GM19463 (cell line): ENCODE data around the gene LPIN1.
"Not testable (repeated sequence)": the region's sequence is repeated elsewhere in the genome, so short reads cannot be mapped to it uniquely, and the experiment has no call there.

Experiments
- ATAC-seq: cut with Tn5 transposase; IDR thresholded peaks from one replicate; pipeline ENCODE4 v1.9.1; 2021; ENCODE audit warnings: mild to moderate bottlenecking, moderate library complexity; ENCODE audit not compliant: unreplicated experiment

Gene LPIN1

DNA sequence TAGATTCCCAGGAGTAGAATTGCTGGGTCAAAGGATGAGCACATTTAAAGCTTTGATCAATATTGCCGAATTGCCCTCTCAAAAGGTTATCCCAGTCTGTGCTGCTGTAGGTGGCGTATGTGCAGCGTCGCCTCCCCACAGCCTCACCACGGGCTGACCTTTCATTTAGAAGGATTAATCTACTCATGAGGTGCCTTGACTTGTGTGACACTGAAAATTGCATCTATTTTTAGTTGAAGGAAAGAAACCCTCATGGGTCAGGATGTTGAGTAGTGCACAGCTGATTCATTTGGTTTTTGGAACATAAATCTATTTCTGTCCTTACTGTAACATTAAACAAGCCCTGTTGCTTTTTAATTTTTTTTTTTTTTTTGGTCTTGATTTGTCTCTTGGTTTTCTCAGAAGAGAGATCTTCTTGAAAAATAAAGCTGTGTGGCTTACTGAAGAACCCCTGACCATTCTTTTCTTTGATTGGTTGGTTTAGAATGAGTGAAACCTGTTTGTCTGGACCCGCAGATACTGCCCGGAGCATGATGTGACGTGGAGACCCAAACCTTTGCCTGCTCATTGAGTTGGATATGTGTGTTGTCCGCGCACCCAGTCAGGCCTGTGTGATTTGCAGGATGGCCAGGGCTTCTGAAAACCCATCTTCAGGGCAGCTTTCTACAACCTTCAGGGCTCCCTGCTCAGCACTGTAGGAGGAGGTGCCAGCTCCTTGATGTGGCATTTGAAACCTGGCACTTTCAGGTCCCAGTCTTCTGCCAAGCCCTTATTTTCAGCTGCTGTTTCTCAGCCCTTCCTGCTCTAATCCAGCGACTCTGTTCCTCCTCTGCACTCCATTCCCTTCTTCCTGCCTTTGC is 61.0 kb downstream of the LPIN1 start:
- ATAC-seq = no peak

DNA sequence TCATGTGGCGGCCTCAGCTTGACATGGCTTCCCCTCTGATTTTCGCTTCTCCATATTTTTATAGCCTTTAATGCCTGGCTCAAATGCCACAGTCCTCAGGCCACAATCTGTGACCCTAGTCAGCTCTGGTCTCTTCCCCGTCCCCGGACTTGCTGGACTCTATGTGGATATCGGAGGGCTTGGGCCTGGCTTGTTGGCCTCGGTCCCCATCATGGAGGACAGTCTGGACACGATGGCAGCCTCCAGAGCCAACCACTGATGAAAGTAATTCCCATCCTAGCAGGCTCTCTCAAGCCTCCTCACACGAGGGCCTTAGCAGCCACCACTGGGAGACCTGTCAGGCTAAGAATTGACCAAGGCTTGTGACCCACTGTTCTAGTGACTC is 61.6 kb downstream of the LPIN1 start:
- ATAC-seq = no peak

DNA sequence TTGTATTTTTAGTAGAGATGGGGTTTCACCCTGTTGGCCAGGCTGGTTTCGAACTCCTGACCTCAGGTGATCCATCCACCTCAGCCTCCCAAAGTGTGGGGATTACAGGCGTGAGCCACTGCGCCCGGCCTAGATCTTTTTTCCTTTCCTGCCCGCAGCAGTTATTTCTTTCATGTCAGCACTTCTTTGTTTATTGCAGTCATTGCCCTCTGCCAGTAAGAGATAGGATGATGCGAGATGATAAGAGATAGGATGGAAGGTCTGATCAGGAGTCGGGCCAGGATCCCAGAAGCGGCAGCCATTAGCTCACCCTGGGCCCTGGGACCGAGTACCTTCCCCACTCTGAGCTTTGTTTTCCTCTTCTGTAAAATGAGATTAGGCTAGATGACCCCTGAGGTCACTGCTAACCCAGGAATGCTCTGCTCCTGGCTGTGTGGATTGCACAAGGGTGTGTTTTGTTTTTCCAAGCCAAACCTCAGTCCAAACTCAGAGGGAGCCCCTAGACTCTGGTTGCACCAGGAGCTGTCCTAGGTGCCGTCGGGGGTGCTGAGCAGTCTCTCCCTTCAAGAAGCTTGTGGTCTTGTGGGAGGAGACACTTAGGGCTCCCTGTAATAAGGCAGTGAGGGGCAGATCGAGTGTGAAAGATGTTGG is 63.3 kb downstream of the LPIN1 start:
- no peak for ATAC-seq

DNA sequence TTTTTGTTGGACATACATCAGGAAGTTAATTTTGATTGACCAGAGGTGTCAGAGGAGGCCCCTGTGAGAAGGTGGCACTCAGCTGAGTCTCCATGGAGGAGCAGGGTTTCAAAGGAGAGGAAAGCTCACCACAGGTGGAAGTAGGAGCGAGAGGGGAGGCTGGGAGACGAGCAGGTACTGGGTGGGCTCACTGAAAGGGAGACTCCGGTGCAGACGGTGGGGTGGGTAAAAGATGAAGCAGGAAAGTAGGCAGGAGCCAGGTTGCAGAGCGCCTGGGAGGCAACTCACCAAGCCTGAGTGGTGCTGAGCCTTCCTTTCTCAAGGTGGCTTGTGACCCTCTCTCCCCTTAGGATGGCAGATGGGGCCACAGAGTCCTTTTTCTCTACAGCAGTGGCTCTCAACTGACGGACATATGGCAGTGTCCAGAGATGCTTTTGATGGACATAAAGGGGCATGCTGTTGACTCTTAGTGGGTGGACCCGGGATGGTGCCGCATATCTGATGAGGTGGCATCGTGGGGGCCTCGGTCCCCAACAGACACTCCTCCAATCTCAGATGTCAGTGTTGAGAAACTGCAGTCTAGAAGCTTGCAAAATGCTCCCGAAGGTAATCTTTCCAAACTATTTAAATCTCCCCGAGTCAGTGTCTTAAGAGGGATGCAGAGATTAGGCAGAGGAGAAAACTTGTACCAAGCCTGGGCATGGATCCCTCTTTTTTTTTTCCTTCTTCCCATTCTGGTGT is 64.0 kb downstream of the LPIN1 start:
- no peak for ATAC-seq

DNA sequence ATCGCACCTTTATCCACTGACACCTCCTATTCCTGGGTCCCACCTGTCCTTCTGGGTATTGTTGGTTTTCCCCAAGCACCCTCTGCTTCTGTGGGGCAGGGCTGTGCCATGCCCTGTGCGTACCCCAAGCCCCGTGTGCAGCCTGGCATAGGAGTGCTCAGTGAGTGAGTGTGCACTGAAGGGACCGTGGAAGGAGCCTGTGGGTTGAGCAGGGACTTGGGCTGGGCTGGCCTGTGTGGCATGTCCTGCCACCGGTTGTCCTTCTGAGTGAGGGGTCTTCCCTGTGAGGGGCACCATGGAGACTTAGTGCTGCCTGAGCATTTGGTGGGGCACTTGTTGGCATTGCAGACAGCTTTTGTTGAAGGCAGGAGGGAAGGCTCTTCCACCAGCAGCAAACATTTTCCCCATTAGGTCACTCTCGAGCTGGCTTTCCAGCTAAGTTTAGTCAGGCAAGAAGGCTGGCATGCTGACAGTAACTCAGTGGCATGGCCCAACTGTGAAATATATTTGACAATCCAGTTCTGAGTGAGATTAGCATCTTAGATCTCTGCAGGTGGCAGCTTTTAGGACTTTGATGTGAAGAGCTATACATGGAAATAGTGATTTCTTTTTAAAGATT is 64.7 kb downstream of the LPIN1 start:
- ATAC-seq = no peak

DNA sequence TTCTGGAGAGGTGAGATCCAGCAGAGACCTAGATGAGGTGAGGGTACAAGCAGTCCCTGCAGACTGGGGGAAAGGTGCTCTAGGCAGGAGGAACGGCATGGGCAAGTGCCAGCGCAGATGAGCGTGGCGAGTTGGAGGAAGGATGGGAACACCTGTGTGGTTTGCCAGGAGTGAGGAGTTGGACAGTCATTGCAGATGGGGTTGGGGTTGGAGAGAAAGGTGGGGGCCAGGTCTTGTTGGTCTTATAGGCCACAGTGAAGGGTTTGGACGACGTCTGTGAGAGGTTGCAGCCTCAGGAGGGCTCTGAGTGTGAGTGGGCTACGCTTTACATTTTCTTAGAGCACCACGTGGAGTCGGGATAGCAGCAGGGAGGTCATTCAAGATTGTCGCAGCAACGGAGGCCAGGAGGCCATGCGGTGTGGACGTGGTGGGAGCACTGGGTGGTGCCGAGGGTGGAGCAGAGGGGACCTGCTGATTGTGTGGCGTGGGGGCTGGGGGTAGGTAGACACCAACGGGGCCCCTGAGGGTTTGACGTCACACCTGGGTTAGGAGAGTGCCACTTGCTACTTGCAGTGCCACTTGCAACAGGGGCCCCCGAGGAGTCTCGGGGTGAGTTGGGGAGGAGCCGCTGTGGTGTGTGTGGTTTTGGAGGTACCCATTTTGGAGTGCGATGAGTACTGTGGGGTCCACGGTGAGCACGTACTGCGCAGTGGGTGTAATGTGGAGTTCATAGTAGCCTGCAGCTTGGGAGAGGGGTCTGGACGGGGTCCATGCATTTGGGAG is 66.2 kb downstream of the LPIN1 start:
- no peak for ATAC-seq

DNA sequence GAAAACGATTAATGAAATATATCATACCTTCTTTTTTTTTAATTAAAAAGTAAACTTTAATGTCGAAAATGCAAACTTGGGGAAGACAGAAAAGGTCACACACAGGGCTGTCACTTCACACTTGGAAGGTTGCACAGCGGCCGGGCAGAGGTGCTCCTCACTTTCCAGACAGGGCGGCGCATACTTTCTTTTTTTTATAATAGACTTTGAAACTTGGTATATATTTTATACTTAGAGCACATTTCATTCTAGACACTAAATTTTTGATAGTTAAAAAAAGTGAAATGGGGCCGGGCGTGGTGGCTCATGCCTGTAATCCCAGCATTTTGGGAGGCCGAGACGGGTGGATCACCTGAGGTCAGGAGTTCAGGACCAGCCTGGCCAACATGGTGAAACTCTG is 66.9 kb downstream of the LPIN1 start:
- not testable (repeated sequence) for ATAC-seq

DNA sequence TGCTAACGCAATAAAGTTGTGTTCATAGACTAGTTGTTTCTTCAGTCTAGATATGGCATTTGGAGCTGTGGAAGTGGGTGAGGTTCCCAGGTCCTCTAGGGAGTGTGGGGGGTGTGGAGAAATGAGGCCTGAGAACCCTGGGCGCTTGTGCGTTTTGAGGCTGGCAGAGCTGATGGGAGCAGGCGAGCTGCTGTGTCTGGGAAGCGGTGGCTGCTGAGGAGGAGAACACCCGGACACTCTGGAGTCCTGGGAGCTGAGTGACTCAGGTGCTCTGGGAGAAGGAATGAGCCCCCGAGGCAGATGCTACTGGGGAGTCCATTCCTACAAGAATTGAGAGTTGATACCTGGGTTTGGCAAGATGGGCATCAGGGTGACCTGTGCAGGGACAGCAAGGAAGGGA is 67.5 kb downstream of the LPIN1 start:
- no peak for ATAC-seq

DNA sequence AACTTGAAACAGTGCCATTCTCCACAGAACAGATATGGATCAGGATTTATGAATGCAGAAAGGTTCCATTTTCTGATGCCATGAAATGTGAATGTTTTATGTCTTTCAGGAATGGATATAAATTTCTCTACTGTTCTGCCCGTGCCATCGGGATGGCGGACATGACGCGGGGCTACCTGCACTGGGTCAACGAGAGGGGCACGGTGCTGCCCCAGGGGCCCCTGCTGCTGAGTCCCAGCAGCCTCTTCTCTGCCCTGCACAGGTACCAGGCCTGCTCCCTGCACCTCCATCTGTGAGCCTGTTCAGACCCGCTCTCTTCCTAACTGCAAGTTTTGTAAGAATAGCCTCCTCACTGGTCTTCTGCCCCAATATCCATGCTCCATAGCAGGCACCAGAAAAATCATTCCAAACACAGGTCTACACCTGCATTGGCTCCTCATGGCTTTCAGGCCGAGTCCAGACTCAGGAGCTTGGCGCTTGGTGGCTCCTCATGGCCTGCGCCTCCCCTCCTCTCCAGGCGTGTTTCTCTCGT is 68.6 kb downstream of the LPIN1 start:
- no peak for ATAC-seq

DNA sequence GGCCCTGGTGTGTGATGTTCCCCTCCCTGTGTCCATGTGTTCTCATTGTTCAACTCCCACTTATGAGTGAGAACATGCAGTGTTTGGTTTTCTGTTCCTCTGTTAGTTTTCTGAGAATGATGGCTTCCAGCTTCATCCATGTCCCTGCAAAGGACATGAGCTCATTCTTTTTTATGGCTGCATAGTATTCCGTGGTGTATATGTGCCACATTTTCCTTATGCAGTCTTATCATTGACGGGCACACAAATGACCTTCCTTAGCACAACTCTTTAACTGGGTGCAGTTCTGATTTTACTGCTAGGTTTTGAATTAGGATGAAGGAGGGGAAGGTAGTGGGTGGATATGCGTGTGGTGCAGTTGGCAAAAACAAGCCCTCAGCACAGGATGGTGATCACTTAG is 70.5 kb downstream of the LPIN1 start:
- ATAC-seq = not testable (repeated sequence)

DNA sequence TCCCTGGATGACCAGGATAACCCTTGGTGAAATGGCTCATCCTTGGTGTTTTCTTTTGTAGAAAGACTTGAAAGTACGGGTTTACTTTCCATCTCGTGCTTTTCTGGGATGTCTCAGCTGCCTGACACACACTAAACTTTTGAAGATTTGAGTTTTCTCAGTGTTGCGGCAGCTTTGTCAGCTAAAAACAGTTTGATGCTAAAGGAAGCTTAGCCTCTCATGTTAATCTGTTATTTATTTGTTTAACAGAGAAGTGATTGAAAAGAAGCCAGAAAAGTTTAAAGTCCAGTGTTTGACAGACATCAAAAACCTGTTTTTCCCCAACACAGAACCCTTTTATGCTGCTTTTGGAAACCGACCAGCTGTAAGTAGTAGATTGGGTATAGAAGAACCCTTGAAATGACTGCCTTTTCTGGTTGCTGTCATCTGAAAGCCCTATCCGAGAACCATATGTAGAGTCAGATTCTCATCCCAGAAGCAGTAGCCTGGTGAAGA is 72.8 kb downstream of the LPIN1 start:
- ATAC-seq = no peak

DNA sequence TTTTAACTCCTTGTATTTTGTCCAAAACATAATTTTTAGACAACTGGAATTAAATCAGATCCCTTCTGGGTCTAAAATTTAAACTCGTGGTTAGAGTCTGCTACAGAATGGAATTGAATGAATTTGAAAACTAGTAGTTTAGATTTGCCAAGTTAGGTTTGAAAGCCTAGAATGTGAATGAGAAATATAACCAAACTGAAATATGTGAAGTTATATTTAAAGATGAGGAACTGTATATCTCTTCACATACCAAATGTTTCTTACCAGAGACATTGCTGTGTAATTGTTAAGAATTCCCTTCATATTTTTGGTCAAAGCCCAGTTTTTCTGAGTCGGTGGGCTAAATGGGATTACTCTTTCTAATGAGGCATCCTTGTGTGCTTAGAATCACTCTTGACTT is 74.2 kb downstream of the LPIN1 start:
- no peak for ATAC-seq

DNA sequence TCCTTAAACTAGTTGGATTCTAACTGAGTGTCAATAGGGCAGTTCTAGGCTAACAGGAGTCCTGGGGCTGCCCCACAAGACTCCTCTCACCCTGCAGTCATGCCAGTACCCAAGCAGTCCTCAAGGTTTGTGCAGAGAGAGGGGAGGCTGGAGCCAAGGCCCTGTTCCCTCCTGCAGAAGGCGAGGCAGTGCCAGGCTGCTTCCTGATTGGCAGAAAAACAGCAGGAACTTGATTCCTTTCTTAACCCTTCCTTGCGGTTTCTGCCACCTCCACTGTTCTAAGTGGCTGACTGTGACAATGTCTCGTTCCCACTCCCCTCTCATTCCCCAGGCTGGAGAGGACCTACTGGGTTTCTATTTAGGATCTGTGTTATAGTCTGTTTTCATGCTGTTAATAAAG is 75.3 kb downstream of the LPIN1 start:
- ATAC-seq = no peak

DNA sequence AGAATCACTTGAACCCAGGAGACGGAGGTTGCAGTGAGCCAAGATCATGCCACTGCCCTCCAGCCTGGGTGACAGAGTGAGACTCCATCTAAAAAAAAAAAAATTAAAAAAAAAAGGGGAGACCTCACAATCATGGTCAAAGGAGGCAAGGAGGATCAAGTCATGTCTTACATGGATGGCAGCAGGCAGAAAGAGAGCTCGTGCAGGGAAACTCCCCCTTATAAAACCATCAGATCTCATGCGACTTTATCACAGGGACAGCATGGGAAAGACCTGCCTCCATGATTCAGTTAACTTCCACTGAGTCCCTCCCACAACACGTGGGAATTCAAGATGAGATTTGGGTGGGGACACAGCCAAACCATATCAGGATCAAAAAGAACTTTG is 75.9 kb downstream of the LPIN1 start:
- not testable (repeated sequence) for ATAC-seq

DNA sequence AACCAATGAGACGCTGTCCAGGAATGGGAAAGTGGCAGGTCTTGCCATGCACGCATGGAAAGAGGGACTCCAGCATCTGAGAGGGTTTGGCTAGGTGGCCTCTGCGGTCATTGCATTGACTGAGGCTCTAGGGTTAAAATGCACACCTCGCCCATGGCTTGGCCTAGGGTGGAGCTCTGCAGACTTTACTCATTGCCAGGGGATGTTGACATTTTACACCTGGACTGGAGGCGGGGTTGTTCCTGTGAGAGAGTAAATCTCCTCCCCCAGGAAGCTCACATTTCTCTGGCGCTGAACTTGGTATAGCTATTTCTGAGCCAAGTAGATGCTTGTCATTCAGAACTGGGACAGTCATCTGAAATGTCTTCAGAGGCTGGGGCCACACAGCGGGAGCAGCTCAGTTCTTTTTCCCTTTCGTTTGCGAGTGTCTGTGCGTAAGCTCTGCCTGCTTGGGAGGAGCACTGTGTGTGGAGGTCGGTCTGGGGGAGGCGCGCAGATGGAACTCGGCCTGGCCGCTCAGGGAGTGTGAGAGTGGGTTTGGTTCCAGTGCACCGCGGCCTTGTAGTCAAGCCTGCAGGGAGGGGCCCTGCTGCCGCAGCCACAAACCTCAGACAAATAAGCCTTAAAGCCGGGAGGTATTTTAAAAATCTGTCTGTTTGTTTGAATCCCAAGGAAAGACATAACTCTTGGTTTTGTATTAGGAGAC is 76.5 kb downstream of the LPIN1 start:
- ATAC-seq = no peak

DNA sequence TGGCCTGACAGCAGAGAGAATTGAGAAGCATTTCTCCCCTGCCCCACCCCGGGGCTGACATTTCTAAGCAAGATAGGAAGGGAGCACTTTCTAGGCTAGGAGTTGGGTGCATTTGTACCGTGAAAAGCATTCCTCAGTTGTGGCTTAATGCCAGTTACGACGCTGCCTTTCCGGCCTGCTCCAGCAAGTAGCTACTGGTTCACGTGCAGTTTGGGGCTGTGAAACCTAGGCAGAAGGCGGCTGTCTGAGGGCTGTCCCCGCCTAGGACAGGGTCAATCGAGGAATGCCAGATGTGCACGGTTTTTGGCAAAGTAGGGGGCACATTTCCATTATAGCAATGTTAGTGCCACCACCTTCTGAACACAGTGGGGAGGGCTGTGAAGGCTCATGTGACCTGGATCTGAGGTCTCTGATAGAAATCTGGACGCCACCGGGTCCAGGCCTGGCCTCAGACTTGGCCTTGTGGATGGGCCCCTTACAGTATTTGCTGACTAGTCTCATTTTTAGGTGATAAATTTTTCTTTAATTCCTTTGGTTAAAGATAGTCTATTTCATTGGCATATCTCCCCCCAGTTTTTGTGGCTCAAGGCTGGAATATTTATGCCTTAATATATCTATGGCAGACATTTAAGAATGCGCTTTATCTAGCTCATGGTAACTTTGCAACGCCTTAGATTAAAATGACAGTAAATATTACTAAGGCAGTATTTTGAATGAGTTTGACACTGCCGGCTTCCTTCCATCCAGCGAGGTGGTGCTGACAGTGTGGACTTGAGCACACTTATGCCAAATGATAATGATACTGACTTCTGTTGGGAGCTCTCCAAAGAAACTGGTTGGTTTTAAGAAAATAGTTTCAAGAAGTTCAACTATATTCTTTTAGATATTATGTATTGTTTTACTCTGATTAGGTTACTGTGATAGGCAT is 78.7 kb downstream of the LPIN1 start:
- ATAC-seq = no peak

DNA sequence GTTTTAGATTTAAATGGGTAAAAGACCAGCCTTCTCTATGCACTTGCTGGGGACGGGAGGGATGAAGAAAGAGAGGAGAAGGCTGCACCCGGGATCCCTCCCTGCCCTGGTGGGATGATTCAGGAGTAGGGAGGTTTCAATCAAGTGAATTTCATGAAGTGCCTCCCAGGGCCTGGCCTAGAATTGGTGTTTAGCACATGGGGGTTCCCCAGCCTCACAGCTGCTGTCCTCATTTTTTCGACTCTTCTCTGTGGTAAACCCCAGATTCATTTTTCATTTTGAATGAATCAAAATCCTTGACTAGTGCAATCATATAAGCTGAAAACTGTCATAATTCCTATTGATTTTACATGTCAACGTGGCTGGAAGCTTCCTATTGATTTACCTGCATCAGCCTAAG is 81.1 kb downstream of the LPIN1 start:
- peak; percentile 35 for ATAC-seq

DNA sequence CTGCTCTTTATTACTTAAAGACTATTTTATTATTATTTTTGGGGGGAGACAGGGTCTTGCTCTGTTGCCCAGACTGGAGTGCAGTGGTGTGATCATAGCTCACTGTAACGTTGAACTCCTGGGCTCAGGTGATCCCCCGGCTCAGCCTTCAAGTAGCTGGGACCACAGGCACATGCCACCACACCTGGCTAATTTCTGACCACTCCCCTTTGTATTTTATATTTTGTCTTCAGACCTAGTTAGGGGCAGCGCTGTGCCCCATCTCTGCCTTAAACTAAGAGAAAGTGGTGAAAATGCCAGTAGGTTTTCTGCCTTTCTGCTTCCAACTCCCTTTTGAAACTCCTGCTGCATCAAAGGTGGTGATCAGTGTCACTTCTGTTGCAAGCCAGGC is 82.5 kb downstream of the LPIN1 start:
- no peak for ATAC-seq
